OCI-LY1 (cell line): ENCODE data around the gene VSIG10L2.

Experiments
- H2AFZ ChIP-seq: fragments of 200-600 bp; sonication (generic), shearing (Covaris generic); 2 replicates; pipeline ENCODE4 v1.6.0; 2014; ENCODE audit warnings: antibody characterized with exemption, mild to moderate bottlenecking, low read length
- H3F3A ChIP-seq: fragments of 200-600 bp; sonication (generic), shearing (Covaris generic); 2 replicates; pipeline ENCODE4 v1.6.0; 2014; ENCODE audit warnings: mild to moderate bottlenecking, antibody characterized with exemption, low read length, moderate library complexity; ENCODE audit not compliant: insufficient read depth
- H3K27ac ChIP-seq: fragments of 200-600 bp; sonication (generic); 2 replicates; pipeline ENCODE4 v1.5.1; 2014; ENCODE audit warnings: low read length, mixed run types, mild to moderate bottlenecking, low read depth; ENCODE audit not compliant: poor library complexity, severe bottlenecking
- H3K27me3 ChIP-seq: fragments of 200-600 bp; sonication (generic); 2 replicates; pipeline ENCODE4 v1.6.0; 2014; ENCODE audit warnings: antibody characterized with exemption, mild to moderate bottlenecking, low read length, moderate library complexity; ENCODE audit not compliant: insufficient read depth
- H3K36me3 ChIP-seq: fragments of 200-600 bp; sonication (generic); 2 replicates; pipeline ENCODE4 v1.6.1; 2014; ENCODE audit warnings: mild to moderate bottlenecking, antibody characterized with exemption, low read length, moderate library complexity, mixed read lengths; ENCODE audit not compliant: insufficient read depth
- H3K4me1 ChIP-seq: fragments of 200-600 bp; sonication (generic); 2 replicates; pipeline ENCODE4 v1.5.1; 2014; ENCODE audit warnings: mild to moderate bottlenecking, low read length, moderate library complexity; ENCODE audit not compliant: insufficient read depth, severe bottlenecking
- H3K4me2 ChIP-seq: fragments of 200-600 bp; sonication (generic), shearing (Covaris generic); 2 replicates; pipeline ENCODE4 v1.6.1; 2014; ENCODE audit warnings: low read length
- H3K4me3 ChIP-seq: fragments of 200-600 bp; sonication (generic); 2 replicates; pipeline ENCODE4 v1.5.1; 2014; ENCODE audit warnings: low read length, low read depth, mild to moderate bottlenecking, mixed read lengths; ENCODE audit not compliant: poor library complexity, severe bottlenecking
- H3K79me2 ChIP-seq: fragments of 200-600 bp; shearing (Covaris generic); 2 replicates; pipeline ENCODE4 v1.6.1; 2016; ENCODE audit warnings: mixed run types, low read length, mixed read lengths; ENCODE audit not compliant: insufficient read depth
- H3K9ac ChIP-seq: fragments of 200-600 bp; sonication (generic), shearing (Covaris generic); 2 replicates; pipeline ENCODE4 v1.6.1; 2014; ENCODE audit warnings: mild to moderate bottlenecking, low read length, mixed read lengths
- H3K9me2 ChIP-seq: fragments of 200-600 bp; sonication (generic), shearing (Covaris generic); 2 replicates; pipeline ENCODE4 v1.6.1; 2014; ENCODE audit warnings: low read depth, mild to moderate bottlenecking, low read length, mixed read lengths
- H3K9me3 ChIP-seq: fragments of 200-600 bp; shearing (Covaris generic); 2 replicates; pipeline ENCODE4 v1.6.1; 2014; ENCODE audit warnings: low read length, mixed read lengths
- H4K20me1 ChIP-seq: fragments of 200-600 bp; sonication (generic), shearing (Covaris generic); 2 replicates; pipeline ENCODE4 v1.6.0; 2016; ENCODE audit warnings: mild to moderate bottlenecking, low read length; ENCODE audit not compliant: insufficient read depth
- CTCF ChIP-seq: fragments of 200-600 bp; sonication (generic), shearing (Covaris generic); IDR thresholded peaks from 2 replicates; pipeline ENCODE4 v1.5.1; 2017; ENCODE audit warnings: mild to moderate bottlenecking, antibody characterized with exemption, low read length, moderate library complexity, mixed read lengths
- EZH2 ChIP-seq: fragments of 200-600 bp; sonication (generic), shearing (Covaris generic); IDR thresholded peaks from 2 replicates; pipeline ENCODE4 v1.8.0; 2017; ENCODE audit warnings: borderline replicate concordance, mixed run types, mild to moderate bottlenecking, antibody characterized with exemption, low read length, moderate library complexity, mixed read lengths

Gene VSIG10L2

GRCh38 chr11:125952559-125952958 is 6.7 kb downstream of the VSIG10L2 start:
- Histone ChIP-seq H3K9ac (no peak overlapping the region), H2AFZ (no peak overlapping the region), H3K9me3 (no peaks in the 10 kb centered on the region), H3K4me3 (no peak overlapping the region), H3K27ac (no peak overlapping the region), H3K36me3 (no peaks in the 10 kb centered on the region), H3K4me2 (no peak overlapping the region), H3K79me2 (no peaks in the 10 kb centered on the region), H3F3A (no peaks in the 10 kb centered on the region), H3K27me3 (no peaks in the 10 kb centered on the region), H3K4me1 (no peaks in the 10 kb centered on the region), H4K20me1 (no peaks in the 10 kb centered on the region), H3K9me2 (no peaks in the 10 kb centered on the region)
- TF ChIP-seq CTCF (no peak), EZH2 (no peak)

- Histone ChIP-seq H2AFZ (no peak overlapping the region), H3K27ac (no peak overlapping the region), H3K9me2 (no peaks in the 10 kb centered on the region)
Observed at GRCh38 chr11:125952973-125953372, 7.1 kb downstream of the VSIG10L2 start.

GRCh38 chr11:125953401-125953935 is 7.6 kb downstream of the VSIG10L2 start:
- Histone ChIP-seq H3F3A (no peaks in the 10 kb centered on the region), H3K27me3 (no peaks in the 10 kb centered on the region), H3K27ac (no peak overlapping the region), H3K4me3 (no peak overlapping the region), H3K9me3 (no peaks in the 10 kb centered on the region), H3K9ac (no peak overlapping the region), H4K20me1 (no peaks in the 10 kb centered on the region), H3K4me1 (no peaks in the 10 kb centered on the region), H3K36me3 (no peaks in the 10 kb centered on the region), H2AFZ (no peak overlapping the region), H3K4me2 (no peak overlapping the region), H3K9me2 (no peaks in the 10 kb centered on the region), H3K79me2 (no peaks in the 10 kb centered on the region)
- TF ChIP-seq CTCF (no peak), EZH2 (no peak)

More at GRCh38 chr11:125952973-125953372, 7.1 kb downstream of the VSIG10L2 start:
- TF ChIP-seq CTCF (no peak), EZH2 (no peak)
- Histone ChIP-seq H3K9ac (no peak overlapping the region), H3F3A (no peaks in the 10 kb centered on the region), H3K79me2 (no peaks in the 10 kb centered on the region), H3K4me3 (no peak overlapping the region), H4K20me1 (no peaks in the 10 kb centered on the region), H3K9me3 (no peaks in the 10 kb centered on the region), H3K4me1 (no peaks in the 10 kb centered on the region), H3K4me2 (no peak overlapping the region), H3K27me3 (no peaks in the 10 kb centered on the region), H3K36me3 (no peaks in the 10 kb centered on the region)
